HepG2 (cell line): ENCODE results near the gene AMHR2. TPM values are rescaled to one million over a fixed set of nuclear protein-coding genes. Genes with fewer than 3 reads are reported as not detected.

Source experiments
- ATAC-seq: fragments of 200-7000 bp; cut with Tn5 transposase; 3 replicates; pipeline ENCODE4 v1.9.1; 2020; ENCODE audit warnings: mild to moderate bottlenecking, moderate library complexity
- BruUV-seq: library from RNA; stranded (reverse); fragments of 400-500 nt; replicated peaks from 2 replicates; lab custom pipeline; 2021; lab: Mats Ljungman, UMichigan
- CTCF ChIA-PET: fragments of 300-600 bp; formaldehyde crosslinking; extraction: SDS; loops from one replicate; lab custom pipeline; 2021; ENCODE audit warnings: low total read pairs, inconsistent platforms, low intra/inter-chr PET ratio; lab: Yijun Ruan, JAX
- POLR2A ChIA-PET: fragments of 350-600 bp; sonication (Branson Sonifier 250); formaldehyde crosslinking; loops from one replicate; lab custom pipeline; 2020; ENCODE audit warnings: antibody characterized with exemption, inconsistent platforms; lab: Yijun Ruan, JAX
- DNase-seq: peaks from one replicate; pipeline ENCODE4 v3.0.0-alpha.2; 2015; ENCODE audit warnings: low spot score
- FAIRE-seq: peaks from 3 replicates; lab custom pipeline; 2011; peaks lifted over from hg19 to GRCh38; lab: Jason Lieb, UNC
- H2AFZ ChIP-seq: one replicate; pipeline ENCODE4 v1.6.1; 2011; ENCODE audit warnings: low read length, inconsistent platforms
- H3K27ac ChIP-seq: fragments of 300-600 bp; 3 replicates; pipeline ENCODE4 v1.8.0; 2011; ENCODE audit warnings: mixed run types, mild to moderate bottlenecking, mixed read lengths, low read length, inconsistent platforms; ENCODE audit not compliant: insufficient read depth; ENCODE audit errors: extremely low read length
- H3K27me3 ChIP-seq, 2 experiments: fragments of 200-600 bp in 1 of 2; 2 replicates in 1 of 2; 3 replicates in 1 of 2; pipeline versions ENCODE4 v1.6.0 to v1.8.0; 2011; ENCODE audit warnings: low read length in 2 of 2, mild to moderate bottlenecking in 2 of 2, moderate library complexity in 2 of 2, inconsistent platforms in 1 of 2; ENCODE audit not compliant: insufficient read depth in 2 of 2, control insufficient read depth in 1 of 2
- H3K36me3 ChIP-seq, 2 experiments: fragments of 200-600 bp in 1 of 2; replicated peaks in 1 of 2; 2 replicates in 1 of 2; 3 replicates in 1 of 2; pipeline versions ENCODE4 v1.5.1 to v1.8.0; 2011; ENCODE audit warnings: low read length in 2 of 2, inconsistent platforms in 1 of 2; ENCODE audit not compliant: insufficient read depth in 2 of 2, control insufficient read depth in 1 of 2
- H3K4me1 ChIP-seq: 2 replicates; pipeline ENCODE4 v1.5.1; 2012; ENCODE audit warnings: low read length, inconsistent platforms; ENCODE audit not compliant: insufficient read depth
- H3K4me2 ChIP-seq: 2 replicates; pipeline ENCODE4 v1.6.0; 2011; ENCODE audit warnings: low read depth, low read length, inconsistent platforms
- H3K4me3 ChIP-seq, 3 experiments: fragments of 200-600 bp in 1 of 3; sonication (generic), shearing (Covaris generic) in 1 of 3; replicated peaks in 1 of 3; 2 replicates each; pipeline ENCODE4 v1.5.1; 2011 to 2016; ENCODE audit warnings: low read length in 3 of 3, inconsistent platforms in 2 of 3, low read depth in 2 of 3, mild to moderate bottlenecking in 2 of 3, control low read depth in 1 of 3, mixed read lengths in 1 of 3; ENCODE audit not compliant: insufficient read depth in 1 of 3
- H3K79me2 ChIP-seq: one replicate; pipeline ENCODE4 v1.6.1; 2011; ENCODE audit warnings: low read length, inconsistent platforms; ENCODE audit not compliant: insufficient read depth
- H3K9ac ChIP-seq: 2 replicates; pipeline ENCODE4 v1.6.0; 2011; ENCODE audit warnings: mild to moderate bottlenecking, low read depth, low read length, inconsistent platforms; ENCODE audit not compliant: insufficient read depth
- H3K9me3 ChIP-seq: 2 replicates; pipeline ENCODE4 v1.5.1; 2012; ENCODE audit warnings: mild to moderate bottlenecking, low read length
- H4K20me1 ChIP-seq: 2 replicates; pipeline ENCODE4 v1.6.0; 2011; ENCODE audit warnings: inconsistent platforms, mild to moderate bottlenecking, low read length, moderate library complexity; ENCODE audit not compliant: insufficient read depth
- ARNTL ChIP-seq: sonication (generic); formaldehyde crosslinking; IDR thresholded peaks from 2 replicates; pipeline ENCODE4 v1.4.0; 2020; ENCODE audit warnings: mild to moderate bottlenecking, missing genetic modification reagents
- BHLHE40 ChIP-seq: IDR thresholded peaks from 2 replicates; pipeline ENCODE4 v1.6.1; 2011; ENCODE audit warnings: low read length, improper control_type of control experiment
- NCOA5 ChIP-seq: sonication (generic); formaldehyde crosslinking; IDR thresholded peaks from 2 replicates; pipeline ENCODE4 v1.4.0; 2020; ENCODE audit warnings: missing genetic modification reagents
- RARG ChIP-seq: sonication (generic); formaldehyde crosslinking; IDR thresholded peaks from 2 replicates; pipeline ENCODE4 v1.4.0; 2020; ENCODE audit warnings: low read depth, mild to moderate bottlenecking, missing genetic modification reagents
- TEAD3 ChIP-seq: optimal IDR thresholded peaks from 2 replicates; pipeline ENCODE3; 2016; ENCODE audit warnings: borderline replicate concordance
- ZFP1 ChIP-seq: IDR thresholded peaks from 2 replicates; pipeline ENCODE4 v1.6.1; 2016
- ZKSCAN5 ChIP-seq: sonication (generic); formaldehyde crosslinking; IDR thresholded peaks from 2 replicates; pipeline ENCODE4 v1.5.1; 2020; ENCODE audit warnings: mild to moderate bottlenecking, missing genetic modification reagents
- ZNF761 ChIP-seq: sonication (generic); formaldehyde crosslinking; conservative IDR thresholded peaks from 2 replicates; pipeline ENCODE4 v1.4.0; 2020; ENCODE audit warnings: mild to moderate bottlenecking, missing genetic modification reagents
- ZNF768 ChIP-seq: sonication (generic); formaldehyde crosslinking; IDR thresholded peaks from 2 replicates; pipeline ENCODE4 v1.4.0; 2020; ENCODE audit warnings: missing genetic modification reagents
- WGBS: methylation state at CpG from one replicate; pipeline ENCODE4 v1.1.6; 2017; ENCODE audit warnings: low lambda C conversion rate; 5-methylcytosine and 5-hydroxymethylcytosine counted together
- in situ Hi-C: cut with HindIII; loops from 2 replicates; pipeline ENCODE4 v1.10.0; 2017; ENCODE audit warnings: low pct_unique_long_range_greater_than_20kb; ENCODE audit not compliant: extremely low pct_ligation_motif_present
- intact Hi-C: fragments of 100-400 bp; cut with micrococcal nuclease; formaldehyde crosslinking; loops from one replicate; pipeline ENCODE4 v1.10.0; 2022; ENCODE audit not compliant: unreplicated experiment
- polyA plus RNA-seq, 8 experiments: library from polyadenylated mRNA; depleted of rRNA in 3 of 8; stranded (reverse) in 7 of 8; unstranded in 1 of 8; fragments of >200 nt; fragmentation: Illumina TruSeq in 4 of 8; extraction: Trizol in 4 of 8; gene quantifications; 2 replicates each; pipeline versions ENCODE4 v1.2.1 to v1.2.3, GENCODE V29; 2011 to 2016; ENCODE audit warnings: low read depth in 4 of 8, missing spikeins in 1 of 8, mixed read lengths in 1 of 8; ENCODE audit not compliant: insufficient read depth in 1 of 8
- total RNA-seq, 5 experiments: library from RNA; depleted of rRNA; stranded (reverse); fragments of >200 nt; fragmentation: Illumina TruSeq; extraction: Trizol; gene quantifications; 2 replicates each; pipeline ENCODE4 v1.2.3, GENCODE V29; 2016; ENCODE audit warnings: low read depth in 1 of 5
- TF ChIP-seq, protein P1 (sequence below): sonication (generic); formaldehyde crosslinking; IDR thresholded peaks from 2 replicates; pipeline ENCODE4 v1.4.0; 2020; ENCODE audit warnings: low read depth, missing genetic modification reagents

AMHR2 gene
- total and polyA plus RNA-seq, 2 of the 13 experiments (the other 11 are each of a cell fraction or from before 2014, with no cell fraction given) = 0.24 to 0.58 TPM

DNA sequence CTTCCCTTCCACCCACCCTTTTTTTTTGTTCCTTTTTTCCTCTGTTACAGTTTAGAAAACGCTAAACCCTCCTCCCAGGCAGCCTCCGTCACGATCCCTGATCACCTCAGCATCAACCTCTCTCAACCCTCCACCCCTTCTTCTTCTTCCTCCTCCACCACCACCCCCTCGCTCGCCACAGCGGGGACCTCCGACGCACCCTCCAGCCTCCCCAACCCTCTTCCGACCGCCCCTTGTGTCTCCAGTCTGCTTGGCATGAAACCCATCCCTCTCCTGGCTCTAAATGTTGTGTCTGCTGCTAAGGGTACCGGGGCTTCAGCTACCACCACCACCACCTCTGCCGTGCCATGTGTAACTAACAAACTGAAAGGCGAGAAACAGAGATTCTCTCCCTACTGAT, 51.2 kb downstream of the AMHR2 start:
- H3K4me3 ChIP-seq = no peak overlapping the region
- H3K4me2 ChIP-seq = no peak overlapping the region
- H2AFZ ChIP-seq = no peak overlapping the region
- no peaks in the 10 kb centered on the region; the same call in 1 of the 2 replicates for H3K4me1 ChIP-seq
- no peaks in the 10 kb centered on the region for H3K9me3 ChIP-seq
- intact Hi-C loops = loop anchor here (5.0 kb wide), 1 partner anchor 32 kb away; the partner anchor contains the start of gene NPFF
- FAIRE-seq (no peak), ATAC-seq (no peak), DNase-seq (no peak)
- in situ Hi-C loops = no loop called here
- H3K27ac ChIP-seq = no peak overlapping the region
- no peaks in the 10 kb centered on the region for H3K27me3 ChIP-seq
- WGBS = 97% methylated on average over 13 of the region's 13 CpGs
- peaks cover 39% of the 10 kb centered on the region for H4K20me1 ChIP-seq
- H3K9ac ChIP-seq = no peak overlapping the region
- CTCF ChIA-PET = no interaction called here
- H3K79me2 ChIP-seq = peaks cover 26% of the 10 kb centered on the region
- no TSS peak for BruUV-seq
- POLR2A ChIA-PET = interaction anchor here (1.0 to 2.0 kb wide), 4 partner anchors 21 to 34 kb away, joined by 3 to 7 read pairs (median 4); partner anchors contain the start of gene TARBP2
- peaks cover 46 to 95% of the 10 kb centered on the region in 2 experiments for H3K36me3 ChIP-seq
- TF ChIP-seq ARNTL (CRISPR knock-in tag) (no peak), ZKSCAN5 (no peak), BHLHE40 (no peak), RARG (CRISPR knock-in tag) (no peak), NCOA5 (CRISPR knock-in tag) (no peak), TEAD3 (CRISPR knock-in tag) (no peak), ZNF761 (CRISPR knock-in tag) (no peak), ZFP1 (no peak), ZNF768 (CRISPR knock-in tag) (no peak)
- TF ChIP-seq, protein P1, sequence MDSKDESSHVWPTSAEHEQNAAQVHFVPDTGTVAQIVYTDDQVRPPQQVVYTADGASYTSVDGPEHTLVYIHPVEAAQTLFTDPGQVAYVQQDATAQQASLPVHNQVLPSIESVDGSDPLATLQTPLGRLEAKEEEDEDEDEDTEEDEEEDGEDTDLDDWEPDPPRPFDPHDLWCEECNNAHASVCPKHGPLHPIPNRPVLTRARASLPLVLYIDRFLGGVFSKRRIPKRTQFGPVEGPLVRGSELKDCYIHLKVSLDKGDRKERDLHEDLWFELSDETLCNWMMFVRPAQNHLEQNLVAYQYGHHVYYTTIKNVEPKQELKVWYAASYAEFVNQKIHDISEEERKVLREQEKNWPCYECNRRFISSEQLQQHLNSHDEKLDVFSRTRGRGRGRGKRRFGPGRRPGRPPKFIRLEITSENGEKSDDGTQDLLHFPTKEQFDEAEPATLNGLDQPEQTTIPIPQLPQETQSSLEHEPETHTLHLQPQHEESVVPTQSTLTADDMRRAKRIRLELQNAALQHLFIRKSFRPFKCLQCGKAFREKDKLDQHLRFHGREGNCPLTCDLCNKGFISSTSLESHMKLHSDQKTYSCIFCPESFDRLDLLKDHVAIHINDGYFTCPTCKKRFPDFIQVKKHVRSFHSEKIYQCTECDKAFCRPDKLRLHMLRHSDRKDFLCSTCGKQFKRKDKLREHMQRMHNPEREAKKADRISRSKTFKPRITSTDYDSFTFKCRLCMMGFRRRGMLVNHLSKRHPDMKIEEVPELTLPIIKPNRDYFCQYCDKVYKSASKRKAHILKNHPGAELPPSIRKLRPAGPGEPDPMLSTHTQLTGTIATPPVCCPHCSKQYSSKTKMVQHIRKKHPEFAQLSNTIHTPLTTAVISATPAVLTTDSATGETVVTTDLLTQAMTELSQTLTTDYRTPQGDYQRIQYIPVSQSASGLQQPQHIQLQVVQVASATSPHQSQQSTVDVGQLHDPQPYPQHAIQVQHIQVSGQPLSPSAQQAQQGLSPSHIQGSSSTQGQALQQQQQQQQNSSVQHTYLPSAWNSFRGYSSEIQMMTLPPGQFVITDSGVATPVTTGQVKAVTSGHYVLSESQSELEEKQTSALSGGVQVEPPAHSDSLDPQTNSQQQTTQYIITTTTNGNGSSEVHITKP (CRISPR knock-in tag) = no peak
